Esophagus squamous epithelium (tissue), 5 donors: ENCODE measurements around the gene KCNQ1. TPM values are rescaled to one million over a fixed set of nuclear protein-coding genes. Genes with fewer than 3 reads are reported as not detected.

Experiments
- DNase-seq: peaks from one replicate; lab custom pipeline; 2025; lab: John Stamatoyannopoulos, UW
- H3K27ac ChIP-seq, 4 donors: fragments of 200-600 bp; sonication (generic); one replicate each; pipeline ENCODE4 v1.5.1; 2016 to 2019; ENCODE audit warnings: mild to moderate bottlenecking in 1 of 4
- H3K27me3 ChIP-seq, 4 donors: fragments of 200-600 bp; sonication (generic); 1 replicate in 3 of 4; 2 replicates in 1 of 4; pipeline versions ENCODE4 v1.5.1 to v1.6.0; 2017 to 2021; ENCODE audit warnings: antibody characterized with exemption in 1 of 4
- H3K36me3 ChIP-seq, 3 donors: fragments of 200-600 bp; sonication (generic); one replicate each; pipeline ENCODE4 v1.5.1; 2016 to 2019
- H3K4me1 ChIP-seq, 3 donors: fragments of 200-600 bp; sonication (generic); one replicate each; pipeline ENCODE4 v1.5.1; 2017 to 2019
- H3K4me3 ChIP-seq, 4 donors: fragments of 200-600 bp; sonication (generic); 1 replicate in 3 of 4; 2 replicates in 1 of 4; pipeline ENCODE4 v1.5.1; 2016 to 2019; ENCODE audit warnings: mild to moderate bottlenecking in 2 of 4, moderate library complexity in 1 of 4
- H3K9me3 ChIP-seq, 3 donors: fragments of 200-600 bp; sonication (generic); one replicate each; pipeline ENCODE4 v1.5.1; 2016 to 2019
- POLR2A ChIP-seq, 4 donors: fragments of 450-650 bp; IDR thresholded peaks; one replicate each; pipeline ENCODE4 v1.6.1; 2017; ENCODE audit warnings: antibody characterized with exemption in 4 of 4, mild to moderate bottlenecking in 4 of 4, moderate library complexity in 3 of 4
- WGBS, 2 donors: methylation state at CpG; one replicate each; pipeline ENCODE4 v1.1.5; 2018; 5-methylcytosine and 5-hydroxymethylcytosine counted together
- intact Hi-C: fragments of 100-400 bp; cut with DNase I; formaldehyde crosslinking; loops from one replicate; pipeline ENCODE4 v1.15.0; 2022
- total RNA-seq, 4 donors: library from RNA; depleted of rRNA; stranded (reverse); fragments of >200 nt; gene quantifications; one replicate each; pipeline ENCODE4 v1.1.0, GENCODE V29; 2016
- TF ChIP-seq, protein P1 (sequence below), 6 experiments: fragments of 450-650 bp in 4 of 6; fragments of 200-600 bp in 2 of 6; sonication (generic) in 2 of 6; IDR thresholded peaks; one replicate each; pipeline ENCODE4 v1.5.1; 2016 to 2019; ENCODE audit warnings: antibody characterized with exemption in 6 of 6, mild to moderate bottlenecking in 4 of 6, moderate library complexity in 4 of 6
- donor health status: DM: yes; HTN: yes; CAD: no.

Gene KCNQ1
- total RNA-seq, 4 donors from 2014 or later, result 0.61 to 3.1 (median 0.72) TPM

DNA sequence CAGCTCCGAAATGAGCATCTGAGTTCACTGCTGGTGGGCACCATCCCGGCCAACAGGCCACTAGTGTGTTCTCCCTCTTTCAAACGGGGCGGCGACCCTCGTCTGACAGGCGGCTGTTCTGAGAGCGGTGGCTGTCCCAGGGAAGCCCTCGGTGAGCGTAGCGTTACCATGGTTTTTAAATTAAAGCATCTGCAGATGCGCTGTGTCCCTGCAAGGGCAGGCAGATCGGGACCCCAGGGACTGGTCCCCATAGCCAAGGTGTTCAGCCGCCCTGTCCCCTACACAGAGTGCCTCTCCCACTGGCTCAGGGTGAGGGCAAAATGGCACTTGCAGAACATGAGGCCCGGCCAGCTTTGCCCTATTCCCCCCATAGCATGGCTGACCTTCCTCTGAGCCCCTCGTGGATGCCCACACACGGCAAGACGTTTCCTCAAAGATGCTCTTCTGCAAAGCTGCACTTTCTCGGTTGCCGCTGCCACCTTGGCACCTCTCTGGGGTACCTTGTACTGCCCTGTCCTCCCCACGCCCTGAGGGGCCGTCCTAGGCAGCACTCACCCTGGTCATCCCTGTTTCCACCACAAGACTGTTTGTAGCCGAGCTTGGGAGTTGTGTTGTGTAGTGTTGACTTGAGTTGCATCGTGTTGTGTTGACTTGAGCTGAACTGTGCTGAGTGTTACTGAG, 306.9 kb downstream of the KCNQ1 start:
- no peak overlapping the region for H3K4me3 ChIP-seq
- H3K27me3 ChIP-seq, result no peaks in the 10 kb centered on the region
- DNase-seq, result no peak
- no peaks in the 10 kb centered on the region for H3K9me3 ChIP-seq
- no peaks in the 10 kb centered on the region for H3K4me1 ChIP-seq
- no peak for TF ChIP-seq POLR2A (IDR thresholded peaks at IDR 0.05)
- intact Hi-C loops, result no loop called here
- 93 to 95% methylated on average over 7 to 17 of the region's 24 CpGs for WGBS, 2 donors
- no peak overlapping the region for H3K27ac ChIP-seq
- no peaks in the 10 kb centered on the region for H3K36me3 ChIP-seq

GRCh38 chr11:2752204-2752770, 307.5 kb downstream of the KCNQ1 start:
- no peak for TF ChIP-seq POLR2A (IDR thresholded peaks at IDR 0.05)
- TF ChIP-seq, protein P1, sequence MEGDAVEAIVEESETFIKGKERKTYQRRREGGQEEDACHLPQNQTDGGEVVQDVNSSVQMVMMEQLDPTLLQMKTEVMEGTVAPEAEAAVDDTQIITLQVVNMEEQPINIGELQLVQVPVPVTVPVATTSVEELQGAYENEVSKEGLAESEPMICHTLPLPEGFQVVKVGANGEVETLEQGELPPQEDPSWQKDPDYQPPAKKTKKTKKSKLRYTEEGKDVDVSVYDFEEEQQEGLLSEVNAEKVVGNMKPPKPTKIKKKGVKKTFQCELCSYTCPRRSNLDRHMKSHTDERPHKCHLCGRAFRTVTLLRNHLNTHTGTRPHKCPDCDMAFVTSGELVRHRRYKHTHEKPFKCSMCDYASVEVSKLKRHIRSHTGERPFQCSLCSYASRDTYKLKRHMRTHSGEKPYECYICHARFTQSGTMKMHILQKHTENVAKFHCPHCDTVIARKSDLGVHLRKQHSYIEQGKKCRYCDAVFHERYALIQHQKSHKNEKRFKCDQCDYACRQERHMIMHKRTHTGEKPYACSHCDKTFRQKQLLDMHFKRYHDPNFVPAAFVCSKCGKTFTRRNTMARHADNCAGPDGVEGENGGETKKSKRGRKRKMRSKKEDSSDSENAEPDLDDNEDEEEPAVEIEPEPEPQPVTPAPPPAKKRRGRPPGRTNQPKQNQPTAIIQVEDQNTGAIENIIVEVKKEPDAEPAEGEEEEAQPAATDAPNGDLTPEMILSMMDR (IDR thresholded peaks at IDR 0.05), result no peak

GRCh38 chr11:2752923-2753322, 308.1 kb downstream of the KCNQ1 start:
- intact Hi-C loops, result no loop called here
- DNase-seq, result no peak
- no peaks in the 10 kb centered on the region for H3K36me3 ChIP-seq
- H3K9me3 ChIP-seq, result no peaks in the 10 kb centered on the region
- WGBS, 2 donors, result 86% methylated on average over 7 to 11 of the region's 12 CpGs
- no peak overlapping the region for H3K4me3 ChIP-seq
- H3K4me1 ChIP-seq, result no peaks in the 10 kb centered on the region
- TF ChIP-seq, protein P1 (IDR thresholded peaks at IDR 0.05), result no peak
- TF ChIP-seq POLR2A (IDR thresholded peaks at IDR 0.05), result no peak
- no peaks in the 10 kb centered on the region for H3K27me3 ChIP-seq
- H3K27ac ChIP-seq, result no peak overlapping the region

More at GRCh38 chr11:2752204-2752770, 307.5 kb downstream of the KCNQ1 start:
- 80 to 81% methylated on average over 8 to 12 of the region's 12 CpGs for WGBS, 2 donors
- DNase-seq, result no peak
- Histone ChIP-seq H3K9me3 (no peaks in the 10 kb centered on the region), H3K27me3 (no peaks in the 10 kb centered on the region), H3K4me1 (no peaks in the 10 kb centered on the region), H3K27ac (no peak overlapping the region), H3K36me3 (no peaks in the 10 kb centered on the region), H3K4me3 (no peak overlapping the region)
- intact Hi-C loops, result no loop called here

DNA sequence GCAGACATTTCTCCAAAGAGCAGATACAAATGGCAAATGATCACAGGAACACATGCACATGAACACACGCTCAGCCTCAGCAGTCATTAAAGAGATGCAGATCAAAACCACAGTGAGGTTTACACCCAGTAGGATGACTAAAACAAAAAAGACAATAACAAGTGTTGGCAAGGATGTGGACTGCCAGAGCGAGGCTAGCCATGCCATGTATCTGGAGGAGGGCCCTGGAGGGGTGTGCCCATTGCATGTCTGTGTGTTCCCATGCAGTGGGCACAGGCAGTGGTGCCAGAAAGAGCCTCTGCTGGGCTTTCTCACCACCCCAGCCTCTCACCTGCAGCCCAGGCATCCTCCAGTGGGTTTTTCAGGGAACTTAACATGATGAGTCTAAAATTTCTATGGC, 309.2 kb downstream of the KCNQ1 start:
- no peak for TF ChIP-seq POLR2A (IDR thresholded peaks at IDR 0.05)
- TF ChIP-seq, protein P1 (IDR thresholded peaks at IDR 0.05), result no peak
- intact Hi-C loops, result no loop called here
- Histone ChIP-seq H3K27me3 (no peaks in the 10 kb centered on the region), H3K4me1 (no peaks in the 10 kb centered on the region), H3K9me3 (no peaks in the 10 kb centered on the region), H3K4me3 (no peak overlapping the region), H3K36me3 (no peaks in the 10 kb centered on the region), H3K27ac (no peak overlapping the region)
- 63 to 79% methylated on average over 2 of the region's 2 CpGs for whole genome bisulfite sequencing, 2 donors
- DNase-seq, result no peak

- H3K4me1 ChIP-seq, result no peaks in the 10 kb centered on the region
- H3K27ac ChIP-seq, result no peak overlapping the region
- no peaks in the 10 kb centered on the region for H3K27me3 ChIP-seq
- TF ChIP-seq, protein P1 (IDR thresholded peaks at IDR 0.05), result no peak
- no peak for TF ChIP-seq POLR2A (IDR thresholded peaks at IDR 0.05)
- intact Hi-C loops, result no loop called here
- H3K9me3 ChIP-seq, result no peaks in the 10 kb centered on the region
- DNase-seq, result no peak
- WGBS, 2 donors, result 86 to 91% methylated on average over 8 of the region's 8 CpGs
- H3K4me3 ChIP-seq, result no peak overlapping the region
- no peaks in the 10 kb centered on the region for H3K36me3 ChIP-seq
Measured at GRCh38 chr11:2755071-2755470, 310.3 kb downstream of the KCNQ1 start.
